Fibroblast of skin of scalp (primary cell): Measurements from ENCODE around the gene SMCO3.
"Not testable (repeated sequence)": the region's sequence is repeated elsewhere in the genome, so short reads cannot be mapped to it uniquely, and the experiment has no call there.

ENCODE experiments used
- DNase-seq: peaks from one replicate; pipeline ENCODE4 v3.0.0-alpha.2; 2013

SMCO3 gene

DNA sequence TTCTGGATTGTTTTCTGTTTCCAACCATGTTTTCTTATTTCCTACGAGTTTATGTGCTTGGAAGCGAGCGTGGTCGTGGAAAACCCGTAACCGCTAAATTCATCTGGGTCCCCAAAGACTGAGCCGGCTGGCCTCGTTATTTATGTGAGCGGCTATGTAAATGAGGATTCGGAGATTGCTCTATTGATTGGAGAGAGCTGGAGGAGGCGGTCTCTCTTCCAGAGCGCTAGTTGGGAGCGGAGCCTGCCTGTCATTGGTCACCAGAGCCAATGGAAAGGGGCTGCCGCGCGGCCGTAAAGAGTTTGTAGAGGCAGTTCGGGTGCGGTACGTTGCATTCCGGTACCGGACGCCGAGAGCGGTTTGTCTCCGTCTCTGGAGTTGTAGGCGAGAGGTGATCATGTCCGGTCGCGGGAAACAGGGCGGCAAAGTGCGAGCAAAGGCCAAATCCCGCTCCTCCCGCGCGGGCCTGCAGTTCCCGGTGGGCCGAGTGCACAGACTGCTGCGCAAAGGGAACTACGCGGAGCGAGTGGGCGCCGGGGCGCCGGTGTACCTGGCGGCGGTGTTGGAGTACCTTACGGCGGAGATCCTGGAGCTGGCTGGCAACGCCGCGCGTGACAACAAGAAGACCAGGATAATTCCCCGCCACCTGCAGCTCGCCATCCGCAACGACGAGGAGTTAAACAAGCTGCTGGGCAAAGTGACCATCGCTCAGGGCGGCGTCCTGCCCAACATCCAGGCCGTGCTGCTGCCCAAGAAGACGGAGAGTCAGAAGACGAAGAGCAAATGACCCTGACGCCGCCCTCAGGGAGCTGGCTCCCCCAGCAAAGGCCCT lies 39.7 kb downstream of the SMCO3 start:
- peak; percentile 96 for DNase-seq

DNA sequence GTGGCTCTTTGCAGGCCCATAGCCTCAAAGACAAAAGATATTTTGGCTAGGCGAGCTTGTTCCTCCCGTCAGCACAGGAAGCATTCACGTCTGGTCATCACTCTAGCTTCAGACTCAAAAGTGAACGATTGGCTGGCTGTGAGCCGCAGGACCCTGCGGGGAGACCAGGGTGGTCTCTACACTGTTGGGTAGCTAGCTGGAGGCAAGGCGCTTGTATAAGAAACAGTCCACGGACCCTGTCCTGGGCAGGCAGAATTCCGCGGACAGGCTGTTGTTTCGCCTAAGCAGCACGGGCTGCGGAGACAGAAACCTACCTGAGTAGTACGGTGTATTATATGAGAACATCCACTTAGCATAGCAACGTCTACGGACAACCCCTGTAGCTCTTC lies 40.3 kb downstream of the SMCO3 start:
- DNase-seq, result no peak

DNA sequence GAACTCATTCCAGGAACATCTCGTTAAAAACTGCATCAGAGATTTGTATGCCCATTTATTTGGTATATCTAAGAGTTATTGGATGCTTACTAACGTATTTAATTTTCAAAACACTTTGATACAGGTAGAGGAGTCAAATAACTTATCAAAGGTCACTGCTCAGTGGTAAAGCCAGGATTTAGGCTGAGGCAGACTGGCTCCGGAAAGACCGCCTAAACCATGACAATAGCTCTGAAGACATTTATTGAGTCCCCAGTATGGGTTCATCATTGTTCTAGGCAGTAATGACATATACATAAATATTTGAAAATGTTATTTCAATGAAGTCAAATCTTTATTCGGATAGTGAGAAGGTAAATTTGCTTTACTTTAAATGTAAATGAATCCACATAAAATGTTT lies 41.0 kb downstream of the SMCO3 start:
- no peak for DNase-seq

DNA sequence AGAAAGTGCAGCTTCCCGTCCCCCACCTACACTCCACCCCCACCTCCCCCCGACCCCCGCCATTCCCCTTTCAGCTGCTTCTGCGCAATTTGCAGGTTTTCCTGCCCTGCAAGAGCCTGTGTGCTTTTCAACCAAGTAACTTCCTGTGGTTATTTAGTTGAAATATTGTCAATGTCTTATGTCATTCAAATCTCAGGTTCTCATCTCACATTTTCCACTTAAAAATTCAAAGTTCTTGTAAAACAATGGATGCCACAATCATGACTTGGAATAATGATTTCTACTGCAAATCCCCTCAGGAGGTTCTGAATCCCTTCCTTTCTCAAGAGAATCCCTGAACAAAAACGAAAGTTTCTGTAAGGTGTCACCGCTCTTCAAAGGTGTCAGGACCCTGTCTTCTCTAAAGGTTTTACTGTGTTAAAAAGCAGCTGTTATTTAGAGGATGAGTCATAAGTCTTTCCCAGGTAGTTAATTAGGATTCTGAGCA lies 42.3 kb downstream of the SMCO3 start:
- no peak for DNase-seq

DNA sequence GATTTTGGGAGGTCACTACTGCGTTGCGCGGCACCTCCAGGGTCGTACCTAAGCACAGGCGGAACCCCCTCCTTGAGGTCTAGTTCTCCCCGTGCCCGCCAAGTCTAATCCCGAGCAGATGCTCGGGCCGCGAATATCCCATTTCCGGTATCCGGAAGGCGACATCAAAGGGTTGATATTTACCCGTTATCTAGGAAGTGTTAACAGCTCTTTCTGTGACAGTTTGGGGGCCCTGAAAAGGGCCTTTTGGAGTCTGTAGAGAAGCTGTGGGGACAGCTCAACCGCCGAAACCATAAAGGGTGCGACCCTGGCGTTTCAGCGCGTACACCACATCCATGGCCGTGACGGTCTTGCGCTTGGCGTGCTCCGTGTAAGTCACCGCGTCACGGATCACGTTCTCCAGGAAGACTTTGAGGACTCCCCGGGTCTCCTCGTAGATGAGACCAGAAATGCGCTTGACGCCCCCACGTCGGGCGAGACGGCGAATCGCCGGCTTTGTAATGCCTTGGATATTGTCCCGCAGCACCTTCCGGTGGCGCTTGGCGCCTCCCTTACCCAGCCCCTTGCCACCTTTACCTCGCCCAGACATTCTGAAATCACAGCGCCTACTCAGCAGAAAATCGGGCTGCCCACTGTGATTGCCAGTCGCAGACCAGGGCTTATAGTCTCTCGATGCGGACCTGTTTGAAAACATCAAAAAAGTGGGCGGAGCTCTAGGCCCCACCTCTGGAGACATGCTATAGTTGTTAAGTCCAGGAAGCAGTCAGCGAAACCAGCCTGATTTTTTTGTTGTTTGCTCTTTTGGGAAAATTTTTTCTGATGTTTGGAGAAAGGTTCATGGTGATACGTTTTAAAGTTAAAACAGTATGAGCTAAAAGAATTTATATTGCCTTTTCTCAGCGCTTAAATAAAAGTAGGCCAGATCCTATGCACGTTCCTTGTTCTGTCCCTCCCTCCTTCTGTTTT lies 43.2 kb downstream of the SMCO3 start:
- peak; percentile 94 for DNase-seq

DNA sequence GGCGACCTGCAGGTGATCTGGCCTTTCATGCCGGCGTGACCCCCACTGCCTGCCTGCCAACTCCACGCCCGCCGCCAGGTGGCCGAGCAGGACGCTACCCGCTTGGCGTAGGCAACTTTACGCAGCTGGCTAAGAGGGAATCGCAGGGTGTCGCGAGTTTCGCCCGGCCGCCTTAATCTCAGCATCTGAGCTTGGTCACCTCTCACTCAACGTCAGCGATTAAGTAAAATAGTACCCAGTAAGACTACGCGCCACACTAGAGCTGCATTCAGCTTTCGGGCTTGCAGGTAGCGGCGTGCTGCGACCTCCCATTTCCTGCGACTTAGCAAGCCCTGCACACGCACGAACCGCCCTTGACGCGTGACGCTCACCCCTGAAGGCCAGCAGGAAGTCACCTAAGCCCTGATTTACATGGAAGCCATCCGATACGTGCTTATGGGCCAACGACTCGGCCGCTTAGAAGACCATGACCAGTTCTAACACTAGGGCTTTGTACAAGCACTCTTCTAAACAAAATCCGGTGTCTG lies 44.0 kb downstream of the SMCO3 start:
- DNase-seq, result peak; percentile 69

DNA sequence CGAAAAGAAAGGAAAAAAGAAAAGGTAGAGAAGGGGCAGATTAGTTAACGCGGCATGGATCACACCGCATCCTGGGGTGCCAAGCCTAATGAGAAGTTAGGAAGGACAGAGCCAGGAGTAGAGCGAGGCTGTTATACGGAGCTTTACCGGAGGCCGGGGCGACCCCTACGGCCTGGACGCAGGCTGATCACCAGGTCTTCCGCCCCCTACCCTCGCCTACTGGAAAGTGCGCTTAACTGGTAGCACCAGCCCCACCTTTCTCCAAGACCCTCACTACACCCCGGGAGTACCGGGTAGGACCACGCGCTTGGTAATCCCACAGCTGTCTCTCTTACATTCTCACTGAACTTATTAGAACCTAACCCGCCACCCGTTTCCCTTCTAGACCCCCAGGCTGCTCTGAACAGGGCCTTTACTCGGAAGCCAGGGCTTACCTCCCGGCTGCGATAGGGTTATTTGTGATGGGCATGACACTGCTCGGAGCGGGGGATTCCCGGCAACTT lies 44.5 kb downstream of the SMCO3 start:
- DNase-seq, result peak; percentile 5

DNA sequence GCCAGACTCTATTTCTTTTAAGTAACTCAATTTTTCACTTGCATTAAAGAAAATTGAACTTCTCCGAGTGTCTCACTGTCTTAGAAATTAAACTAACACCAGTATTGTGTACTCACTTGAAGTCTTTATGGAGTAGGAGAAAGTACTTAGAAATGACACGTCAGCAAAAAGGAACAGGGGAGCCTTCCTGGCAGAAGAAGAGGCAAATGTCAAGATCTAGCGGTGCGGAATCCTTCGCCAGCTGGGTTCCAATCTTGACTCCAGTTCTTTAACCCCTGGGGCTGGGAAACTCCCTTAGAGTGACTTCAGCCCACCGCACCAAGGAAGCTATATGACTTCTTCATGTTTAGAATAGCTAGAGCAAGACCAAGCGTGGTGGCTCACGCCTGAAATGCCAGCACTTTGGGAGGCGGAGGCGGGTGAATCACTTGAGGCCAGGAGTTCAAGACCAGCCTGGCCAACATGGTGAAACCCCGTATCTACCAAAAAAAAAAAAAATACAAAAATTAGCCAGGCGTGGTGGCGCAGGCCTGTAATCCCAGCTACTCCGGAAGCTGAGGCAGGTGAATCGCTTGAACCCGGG lies 45.1 kb downstream of the SMCO3 start:
- peak; percentile 4 for DNase-seq

DNA sequence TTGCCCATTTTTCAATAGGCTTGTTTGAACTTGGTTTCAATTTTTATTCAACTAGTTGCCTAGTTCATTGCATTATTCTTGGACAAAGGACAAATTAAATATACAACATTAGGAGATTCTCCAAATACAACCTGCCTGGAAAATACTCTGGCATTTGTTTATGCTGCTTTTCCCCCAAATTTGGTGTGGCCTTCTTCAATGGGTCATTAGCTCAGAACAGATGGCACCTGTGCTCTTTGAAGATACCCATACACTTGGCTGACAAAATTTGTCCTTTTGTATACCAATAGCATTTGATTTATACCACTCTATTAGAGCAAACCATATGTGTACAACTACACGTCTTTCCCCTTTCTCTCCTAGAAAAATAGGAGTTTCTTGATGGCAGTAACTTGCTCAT lies 46.4 kb downstream of the SMCO3 start:
- no peak for DNase-seq

DNA sequence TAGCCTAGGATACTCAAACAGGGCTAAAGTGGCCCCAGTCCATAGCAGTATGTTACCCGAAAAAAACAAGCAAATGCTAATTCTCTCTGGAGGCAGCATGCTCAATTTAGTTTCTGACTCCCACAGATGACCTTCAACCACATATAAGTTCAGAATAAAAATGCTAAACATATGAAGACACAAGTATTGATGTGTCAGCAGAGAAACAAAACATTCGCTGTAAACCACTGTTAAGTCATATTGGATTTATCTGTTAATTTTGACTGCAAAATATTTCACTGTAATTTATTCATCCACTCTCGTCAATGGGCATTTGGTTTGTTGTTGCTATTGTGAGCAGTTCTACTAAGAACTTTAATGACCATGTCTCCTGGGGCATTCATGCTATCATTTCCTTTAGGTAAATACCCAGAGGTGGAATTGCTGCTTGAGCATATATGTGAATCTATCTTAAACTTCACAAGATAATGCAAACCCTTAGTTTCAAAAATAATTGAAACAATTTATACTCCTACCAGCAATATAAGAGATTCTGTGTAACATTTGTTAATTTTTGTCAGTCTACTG lies 47.2 kb downstream of the SMCO3 start:
- no peak for DNase-seq

DNA sequence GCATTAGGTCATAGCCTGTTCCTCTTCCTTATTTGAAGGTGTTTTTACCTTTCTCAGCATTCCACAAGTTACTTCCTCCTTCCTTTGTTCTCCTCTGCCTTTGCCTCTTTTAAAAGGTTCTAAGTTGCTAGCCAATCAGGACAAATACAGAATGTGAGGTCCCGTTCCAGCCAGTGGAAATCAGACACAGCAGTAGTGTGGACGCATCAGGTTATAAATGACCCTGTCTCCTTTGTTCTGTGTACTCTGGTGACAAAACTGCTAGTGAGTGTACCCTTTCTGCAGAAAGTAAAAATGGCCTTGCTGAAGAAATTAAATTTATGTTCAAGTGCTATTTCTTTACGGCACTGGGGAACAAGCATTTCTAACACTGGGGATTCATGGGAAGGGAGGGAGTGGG lies 48.0 kb downstream of the SMCO3 start:
- DNase-seq, result not testable (repeated sequence)

DNA sequence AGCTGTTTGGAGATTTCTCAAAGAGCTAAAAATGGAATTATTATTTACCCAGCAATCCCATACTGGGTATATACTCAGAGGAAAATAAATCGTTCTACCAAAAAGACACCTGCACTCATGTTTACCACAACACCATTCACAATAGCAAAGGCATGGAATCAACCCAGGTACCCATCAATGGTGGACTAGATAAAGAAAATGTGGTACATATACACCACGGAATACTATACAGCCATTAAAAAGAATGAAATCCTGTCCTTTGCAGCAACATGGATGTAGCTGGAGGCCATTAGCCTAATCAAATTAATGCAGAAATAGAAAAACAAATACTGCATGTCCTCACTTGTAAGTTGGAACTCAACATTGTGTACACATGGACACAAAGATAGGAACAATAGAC lies 48.6 kb downstream of the SMCO3 start:
- no peak for DNase-seq

DNA sequence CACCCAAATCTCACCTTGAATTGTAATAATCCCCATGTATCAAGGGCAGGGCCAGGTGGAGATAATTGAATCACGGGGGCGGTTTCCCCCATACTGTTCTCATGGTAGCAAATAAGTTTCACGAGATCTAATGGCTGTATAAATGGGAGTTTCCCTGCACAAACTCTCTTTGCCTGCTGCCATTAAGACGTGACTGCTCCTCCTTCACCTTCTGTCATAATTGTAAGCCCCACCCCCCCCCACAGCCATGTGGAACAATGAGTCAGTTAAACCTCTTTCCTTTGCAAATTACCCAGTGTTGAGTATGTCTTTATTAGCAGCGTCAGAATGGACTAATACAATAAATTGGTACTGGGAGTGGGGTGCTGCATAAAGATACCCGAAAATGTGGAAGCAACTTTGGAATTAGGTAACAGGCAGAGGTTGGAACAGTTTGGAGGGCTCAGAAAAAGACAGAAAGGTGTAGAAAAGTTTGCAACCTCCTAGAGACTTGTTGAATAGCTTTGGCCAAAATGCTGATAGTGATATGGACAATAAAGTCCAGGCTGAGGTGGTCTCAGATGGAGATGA lies 54.2 kb downstream of the SMCO3 start:
- not testable (repeated sequence) for DNase-seq

DNA sequence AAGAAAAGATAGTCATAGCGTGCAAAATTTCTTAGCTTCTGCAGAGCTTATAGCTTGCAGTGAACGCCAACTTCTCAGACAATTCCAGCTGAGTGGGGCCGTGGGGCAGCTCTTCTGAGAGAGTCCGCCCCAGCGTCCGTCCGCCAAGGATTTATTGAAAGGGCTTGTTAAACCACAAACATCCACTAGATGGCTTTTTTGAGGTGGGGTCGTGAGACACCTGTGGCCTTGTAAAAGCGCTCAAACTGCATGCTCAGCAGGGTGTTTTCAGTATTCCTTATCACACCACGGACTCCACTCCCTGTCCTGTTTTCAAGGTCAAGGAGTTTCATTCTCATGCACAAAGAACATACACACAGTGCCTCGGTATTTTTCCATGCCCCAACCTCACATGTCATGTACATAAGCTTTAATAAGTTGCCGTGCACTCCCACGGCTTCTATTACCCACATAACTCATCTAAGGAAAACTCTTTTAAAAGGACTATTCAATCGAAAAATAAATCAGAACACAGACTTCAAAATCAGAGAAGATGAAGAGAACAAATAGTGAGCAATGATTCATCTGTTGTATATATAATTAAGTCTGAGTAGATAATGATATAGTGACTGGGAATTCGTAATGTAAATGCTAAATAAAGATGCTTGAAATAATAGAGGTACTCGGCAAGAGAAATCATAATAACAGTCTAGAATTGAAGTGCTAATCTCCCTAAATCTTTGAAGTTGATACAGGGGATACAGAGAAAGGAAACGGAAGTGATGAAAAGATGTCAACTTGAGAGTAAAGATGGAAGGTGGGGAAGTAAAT lies 57.4 kb downstream of the SMCO3 start:
- no peak for DNase-seq
